SK-N-SH treated with all-trans-retinoic acid at 6 μM for 48 hours (cell line): Measurements from ENCODE around the gene HLF.

ENCODE experiments used
- ATAC-seq: fragments of 200-7000 bp; cut with Tn5 transposase; 3 replicates; pipeline ENCODE4 v1.9.1; 2020; ENCODE audit warnings: mild to moderate bottlenecking, moderate library complexity
- ARNTL ChIP-seq: fragments of 450-650 bp; formaldehyde crosslinking; IDR thresholded peaks from 2 replicates; pipeline ENCODE4 v1.5.0; 2020; ENCODE audit warnings: low read depth, mild to moderate bottlenecking, moderate library complexity, borderline replicate concordance
- BACH2 ChIP-seq: fragments of 250-450 bp; sonication (Bioruptor Pico); IDR thresholded peaks from 2 replicates; pipeline ENCODE4 v1.9.0; 2021; ENCODE audit warnings: mild to moderate bottlenecking, borderline replicate concordance
- CSDC2 ChIP-seq: fragments of 250-450 bp; sonication (Bioruptor Pico); IDR thresholded peaks from 2 replicates; pipeline ENCODE4 v1.5.0; 2020; ENCODE audit warnings: mild to moderate bottlenecking, moderate library complexity
- ESRRG ChIP-seq: fragments of 250-450 bp; sonication (Bioruptor Pico); IDR thresholded peaks from 2 replicates; pipeline ENCODE4 v1.6.1; 2021; ENCODE audit warnings: mild to moderate bottlenecking
- GLIS3 ChIP-seq: fragments of 250-450 bp; sonication (Bioruptor Pico); IDR thresholded peaks from 2 replicates; pipeline ENCODE4 v1.5.0; 2020; ENCODE audit warnings: mild to moderate bottlenecking, moderate library complexity
- OSR1 ChIP-seq: fragments of 250-450 bp; sonication (Bioruptor Pico); IDR thresholded peaks from 2 replicates; pipeline ENCODE4 v1.8.0; 2022; ENCODE audit warnings: moderate library complexity, mild to moderate bottlenecking, inconsistent platforms
- RARB ChIP-seq: fragments of 250-450 bp; sonication (Bioruptor Pico); IDR thresholded peaks from 2 replicates; pipeline ENCODE4 v1.8.0; 2021; ENCODE audit warnings: mild to moderate bottlenecking, moderate library complexity
- SNAI2 ChIP-seq: fragments of 250-450 bp; sonication (Bioruptor Pico); IDR thresholded peaks from 2 replicates; pipeline ENCODE4 v1.5.0; 2020; ENCODE audit warnings: mild to moderate bottlenecking, moderate library complexity
- TCF4 ChIP-seq: fragments of 250-450 bp; sonication (Bioruptor Pico); IDR thresholded peaks from 2 replicates; pipeline ENCODE4 v1.8.0; 2021; ENCODE audit warnings: mild to moderate bottlenecking, moderate library complexity, borderline replicate concordance
- TOX ChIP-seq: fragments of 250-450 bp; sonication (Bioruptor Pico); IDR thresholded peaks from 2 replicates; pipeline ENCODE4 v1.8.0; 2021; ENCODE audit warnings: mild to moderate bottlenecking, moderate library complexity, borderline replicate concordance
- ZC3H10 ChIP-seq: fragments of 250-450 bp; sonication (Bioruptor Pico); IDR thresholded peaks from 2 replicates; pipeline ENCODE4 v1.5.1; 2021; ENCODE audit warnings: mild to moderate bottlenecking, moderate library complexity
- ZFP3 ChIP-seq: fragments of 250-450 bp; sonication (Bioruptor Pico); IDR thresholded peaks from 2 replicates; pipeline ENCODE4 v1.5.0; 2020; ENCODE audit warnings: mild to moderate bottlenecking, moderate library complexity
- ZFP30 ChIP-seq: fragments of 450-650 bp; formaldehyde crosslinking; IDR thresholded peaks from 2 replicates; pipeline ENCODE4 v1.5.0; 2022; ENCODE audit warnings: mild to moderate bottlenecking, moderate library complexity
- ZNF565 ChIP-seq: fragments of 450-650 bp; formaldehyde crosslinking; conservative IDR thresholded peaks from 2 replicates; pipeline ENCODE4 v1.5.0; 2020; ENCODE audit warnings: low read depth, mild to moderate bottlenecking, moderate library complexity
- ZNF70 ChIP-seq: fragments of 450-650 bp; formaldehyde crosslinking; IDR thresholded peaks from 2 replicates; pipeline ENCODE4 v1.5.0; 2020; ENCODE audit warnings: mild to moderate bottlenecking, moderate library complexity
- ZNF8 ChIP-seq: fragments of 450-650 bp; formaldehyde crosslinking; IDR thresholded peaks from 2 replicates; pipeline ENCODE4 v1.5.0; 2020; ENCODE audit warnings: mild to moderate bottlenecking, moderate library complexity
- TF ChIP-seq, protein P1 (sequence below): fragments of 250-450 bp; sonication (Bioruptor Pico); IDR thresholded peaks from 2 replicates; pipeline ENCODE4 v1.5.1; 2021; ENCODE audit warnings: mild to moderate bottlenecking, moderate library complexity
- TF ChIP-seq, protein P2 (sequence below): fragments of 250-450 bp; sonication (Bioruptor Pico); IDR thresholded peaks from 2 replicates; pipeline ENCODE4 v1.5.0; 2020; ENCODE audit warnings: mild to moderate bottlenecking, moderate library complexity
- TF ChIP-seq, protein P3 (sequence below): fragments of 250-450 bp; sonication (Bioruptor Pico); IDR thresholded peaks from 2 replicates; pipeline ENCODE4 v1.8.0; 2021; ENCODE audit warnings: low read depth, mild to moderate bottlenecking, moderate library complexity, borderline replicate concordance
- TF ChIP-seq, protein P4 (sequence below): fragments of 250-450 bp; sonication (Bioruptor Pico); IDR thresholded peaks from 2 replicates; pipeline ENCODE4 v1.5.1; 2020; ENCODE audit warnings: low read depth, mild to moderate bottlenecking, moderate library complexity

HLF gene

DNA sequence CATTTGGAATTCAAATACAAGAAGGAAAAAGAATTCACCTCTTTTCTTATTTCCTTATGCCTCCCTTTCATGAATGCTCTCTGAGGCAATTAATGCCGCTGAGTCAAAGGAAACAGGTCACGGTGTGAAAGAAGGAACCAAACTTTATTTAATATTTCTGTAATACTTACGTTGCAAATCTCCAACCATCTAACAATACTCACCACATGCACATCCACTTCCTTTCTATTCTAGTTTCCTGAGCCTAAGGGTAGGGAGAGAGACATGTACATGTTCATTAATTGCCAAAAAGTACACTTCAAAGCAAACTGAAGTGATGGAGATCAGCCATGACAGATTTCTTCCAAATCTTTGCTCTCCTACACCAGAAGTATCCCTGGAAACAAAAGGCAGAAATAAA lies 47.9 kb upstream of the HLF start:
- ATAC-seq = no peak
- TF ChIP-seq ZFP3 (CRISPR knock-in tag) = no peak
- no peak for TF ChIP-seq ZNF8 (CRISPR knock-in tag)
- TF ChIP-seq, protein P1, sequence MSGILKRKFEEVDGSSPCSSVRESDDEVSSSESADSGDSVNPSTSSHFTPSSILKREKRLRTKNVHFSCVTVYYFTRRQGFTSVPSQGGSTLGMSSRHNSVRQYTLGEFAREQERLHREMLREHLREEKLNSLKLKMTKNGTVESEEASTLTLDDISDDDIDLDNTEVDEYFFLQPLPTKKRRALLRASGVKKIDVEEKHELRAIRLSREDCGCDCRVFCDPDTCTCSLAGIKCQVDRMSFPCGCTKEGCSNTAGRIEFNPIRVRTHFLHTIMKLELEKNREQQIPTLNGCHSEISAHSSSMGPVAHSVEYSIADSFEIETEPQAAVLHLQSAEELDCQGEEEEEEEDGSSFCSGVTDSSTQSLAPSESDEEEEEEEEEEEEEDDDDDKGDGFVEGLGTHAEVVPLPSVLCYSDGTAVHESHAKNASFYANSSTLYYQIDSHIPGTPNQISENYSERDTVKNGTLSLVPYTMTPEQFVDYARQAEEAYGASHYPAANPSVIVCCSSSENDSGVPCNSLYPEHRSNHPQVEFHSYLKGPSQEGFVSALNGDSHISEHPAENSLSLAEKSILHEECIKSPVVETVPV = no peak
- TF ChIP-seq RARB (CRISPR knock-in tag) = no peak
- TF ChIP-seq TCF4 (CRISPR knock-in tag) = no peak
- TF ChIP-seq SNAI2 (CRISPR knock-in tag) = no peak
- TF ChIP-seq ESRRG = no peak
- no peak for TF ChIP-seq ARNTL (CRISPR knock-in tag)
- TF ChIP-seq ZNF70 = no peak
- TF ChIP-seq, all 23 proteins: peak for 0

DNA sequence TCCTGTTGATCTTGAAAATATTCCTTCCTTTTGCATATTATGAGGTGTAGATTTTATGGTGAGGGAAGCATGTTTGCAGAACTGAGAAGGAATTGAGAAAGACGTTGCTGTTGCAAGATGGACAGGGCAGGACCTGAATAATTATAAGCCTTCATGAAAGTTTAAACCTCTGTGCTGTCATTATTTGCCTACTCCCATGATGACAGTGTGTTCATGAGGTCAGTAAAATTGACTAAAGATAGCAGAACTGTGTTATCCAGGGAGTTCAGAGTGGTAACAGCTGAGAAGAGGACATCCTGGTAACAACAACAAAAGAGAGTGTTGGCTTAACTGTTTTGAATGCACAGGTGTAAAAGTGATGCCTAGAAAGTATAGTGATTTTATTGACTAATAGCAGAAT lies 45.3 kb upstream of the HLF start:
- TF ChIP-seq, protein P1 = no peak
- TF ChIP-seq CSDC2 (no peak), ZNF8 (CRISPR knock-in tag) (no peak), OSR1 (no peak), SNAI2 (CRISPR knock-in tag) (no peak), BACH2 (CRISPR knock-in tag) (no peak), ZNF565 (CRISPR knock-in tag) (no peak), TCF4 (CRISPR knock-in tag) (no peak), ZFP30 (CRISPR knock-in tag) (no peak), TOX (CRISPR knock-in tag) (no peak), ZNF70 (no peak), ZC3H10 (CRISPR knock-in tag) (no peak), GLIS3 (CRISPR knock-in tag) (no peak), RARB (CRISPR knock-in tag) (no peak), ARNTL (CRISPR knock-in tag) (no peak)
- TF ChIP-seq, protein P2, sequence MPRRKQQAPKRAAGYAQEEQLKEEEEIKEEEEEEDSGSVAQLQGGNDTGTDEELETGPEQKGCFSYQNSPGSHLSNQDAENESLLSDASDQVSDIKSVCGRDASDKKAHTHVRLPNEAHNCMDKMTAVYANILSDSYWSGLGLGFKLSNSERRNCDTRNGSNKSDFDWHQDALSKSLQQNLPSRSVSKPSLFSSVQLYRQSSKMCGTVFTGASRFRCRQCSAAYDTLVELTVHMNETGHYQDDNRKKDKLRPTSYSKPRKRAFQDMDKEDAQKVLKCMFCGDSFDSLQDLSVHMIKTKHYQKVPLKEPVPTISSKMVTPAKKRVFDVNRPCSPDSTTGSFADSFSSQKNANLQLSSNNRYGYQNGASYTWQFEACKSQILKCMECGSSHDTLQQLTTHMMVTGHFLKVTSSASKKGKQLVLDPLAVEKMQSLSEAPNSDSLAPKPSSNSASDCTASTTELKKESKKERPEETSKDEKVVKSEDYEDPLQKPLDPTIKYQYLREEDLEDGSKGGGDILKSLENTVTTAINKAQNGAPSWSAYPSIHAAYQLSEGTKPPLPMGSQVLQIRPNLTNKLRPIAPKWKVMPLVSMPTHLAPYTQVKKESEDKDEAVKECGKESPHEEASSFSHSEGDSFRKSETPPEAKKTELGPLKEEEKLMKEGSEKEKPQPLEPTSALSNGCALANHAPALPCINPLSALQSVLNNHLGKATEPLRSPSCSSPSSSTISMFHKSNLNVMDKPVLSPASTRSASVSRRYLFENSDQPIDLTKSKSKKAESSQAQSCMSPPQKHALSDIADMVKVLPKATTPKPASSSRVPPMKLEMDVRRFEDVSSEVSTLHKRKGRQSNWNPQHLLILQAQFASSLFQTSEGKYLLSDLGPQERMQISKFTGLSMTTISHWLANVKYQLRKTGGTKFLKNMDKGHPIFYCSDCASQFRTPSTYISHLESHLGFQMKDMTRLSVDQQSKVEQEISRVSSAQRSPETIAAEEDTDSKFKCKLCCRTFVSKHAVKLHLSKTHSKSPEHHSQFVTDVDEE (CRISPR knock-in tag) = no peak
- TF ChIP-seq, protein P3, sequence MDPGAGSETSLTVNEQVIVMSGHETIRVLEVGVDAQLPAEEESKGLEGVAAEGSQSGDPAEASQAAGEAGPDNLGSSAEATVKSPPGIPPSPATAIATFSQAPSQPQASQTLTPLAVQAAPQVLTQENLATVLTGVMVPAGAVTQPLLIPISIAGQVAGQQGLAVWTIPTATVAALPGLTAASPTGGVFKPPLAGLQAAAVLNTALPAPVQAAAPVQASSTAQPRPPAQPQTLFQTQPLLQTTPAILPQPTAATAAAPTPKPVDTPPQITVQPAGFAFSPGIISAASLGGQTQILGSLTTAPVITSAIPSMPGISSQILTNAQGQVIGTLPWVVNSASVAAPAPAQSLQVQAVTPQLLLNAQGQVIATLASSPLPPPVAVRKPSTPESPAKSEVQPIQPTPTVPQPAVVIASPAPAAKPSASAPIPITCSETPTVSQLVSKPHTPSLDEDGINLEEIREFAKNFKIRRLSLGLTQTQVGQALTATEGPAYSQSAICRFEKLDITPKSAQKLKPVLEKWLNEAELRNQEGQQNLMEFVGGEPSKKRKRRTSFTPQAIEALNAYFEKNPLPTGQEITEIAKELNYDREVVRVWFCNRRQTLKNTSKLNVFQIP (CRISPR knock-in tag) = no peak
- TF ChIP-seq, protein P4, sequence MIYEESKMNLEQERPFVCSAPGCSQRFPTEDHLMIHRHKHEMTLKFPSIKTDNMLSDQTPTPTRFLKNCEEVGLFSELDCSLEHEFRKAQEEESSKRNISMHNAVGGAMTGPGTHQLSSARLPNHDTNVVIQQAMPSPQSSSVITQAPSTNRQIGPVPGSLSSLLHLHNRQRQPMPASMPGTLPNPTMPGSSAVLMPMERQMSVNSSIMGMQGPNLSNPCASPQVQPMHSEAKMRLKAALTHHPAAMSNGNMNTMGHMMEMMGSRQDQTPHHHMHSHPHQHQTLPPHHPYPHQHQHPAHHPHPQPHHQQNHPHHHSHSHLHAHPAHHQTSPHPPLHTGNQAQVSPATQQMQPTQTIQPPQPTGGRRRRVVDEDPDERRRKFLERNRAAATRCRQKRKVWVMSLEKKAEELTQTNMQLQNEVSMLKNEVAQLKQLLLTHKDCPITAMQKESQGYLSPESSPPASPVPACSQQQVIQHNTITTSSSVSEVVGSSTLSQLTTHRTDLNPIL (CRISPR knock-in tag) = no peak
- ATAC-seq = no peak

DNA sequence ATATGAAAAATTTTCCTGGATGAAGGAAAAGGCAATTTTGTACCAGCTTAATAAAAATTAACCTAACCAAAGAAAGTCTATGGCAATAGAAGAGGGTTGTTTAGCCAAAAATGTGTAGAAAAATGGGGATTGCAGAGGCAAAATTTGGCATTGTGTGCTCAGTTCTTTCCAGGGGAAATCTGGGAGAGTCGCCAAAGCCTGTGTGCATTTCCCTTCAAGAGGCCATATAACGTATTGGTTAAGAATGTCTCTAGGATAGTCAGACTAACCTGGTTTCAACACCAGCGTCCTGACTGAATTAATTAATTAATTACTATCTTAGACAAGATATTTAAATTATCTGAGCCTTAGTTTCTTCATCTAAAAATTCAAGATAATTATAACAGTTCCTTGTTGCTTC lies 44.8 kb upstream of the HLF start:
- TF ChIP-seq, protein P3 (CRISPR knock-in tag) = no peak
- ATAC-seq = no peak
